GM23338 (cell line): ENCODE measurements around the gene RAMP3. TPM values are rescaled to one million over a fixed set of nuclear protein-coding genes. Genes with fewer than 3 reads are reported as not detected.

ENCODE experiments used
- ATAC-seq: fragments of 200-7000 bp; cut with Tn5 transposase; 3 replicates; pipeline ENCODE4 v1.9.1; 2020
- DNase-seq: peaks from one replicate; pipeline ENCODE4 v3.0.0-alpha.2; 2015; ENCODE audit warnings: low spot score
- H2AFZ ChIP-seq: fragments of 200-600 bp; sonication (generic); 2 replicates; pipeline ENCODE4 v1.8.0; 2016; ENCODE audit warnings: antibody characterized with exemption, mild to moderate bottlenecking, moderate library complexity
- H3F3A ChIP-seq: fragments of 200-600 bp; sonication (generic); replicated peaks from 2 replicates; pipeline ENCODE4 v1.8.0; 2017; ENCODE audit warnings: antibody characterized with exemption, mixed run types, low read depth
- H3K27ac ChIP-seq: fragments of 200-600 bp; sonication (generic); 2 replicates; pipeline ENCODE4 v1.6.1; 2016; ENCODE audit warnings: low read depth
- H3K27me3 ChIP-seq: fragments of 200-600 bp; sonication (generic); 2 replicates; pipeline ENCODE4 v1.8.0; 2016; ENCODE audit warnings: mild to moderate bottlenecking, mixed run types, moderate library complexity; ENCODE audit not compliant: insufficient read depth
- H3K36me3 ChIP-seq: fragments of 200-600 bp; sonication (generic); 2 replicates; pipeline ENCODE4 v1.8.0; 2016; ENCODE audit warnings: mild to moderate bottlenecking; ENCODE audit not compliant: insufficient read depth
- H3K4me1 ChIP-seq: fragments of 200-600 bp; sonication (generic); 2 replicates; pipeline ENCODE4 v1.8.0; 2016; ENCODE audit warnings: mild to moderate bottlenecking, moderate library complexity; ENCODE audit not compliant: insufficient read depth
- H3K4me2 ChIP-seq: fragments of 200-600 bp; sonication (generic); 2 replicates; pipeline ENCODE4 v1.7.1; 2017; ENCODE audit warnings: mixed run types
- H3K4me3 ChIP-seq: fragments of 200-600 bp; sonication (generic); 2 replicates; pipeline ENCODE4 v1.6.1; 2016; ENCODE audit warnings: mixed run types
- H3K79me2 ChIP-seq: fragments of 200-600 bp; sonication (generic); replicated peaks from 2 replicates; pipeline ENCODE4 v1.8.0; 2017; ENCODE audit warnings: mild to moderate bottlenecking; ENCODE audit not compliant: insufficient read depth
- H3K9me2 ChIP-seq: fragments of 200-600 bp; sonication (generic); 2 replicates; pipeline ENCODE4 v1.8.0; 2017; ENCODE audit not compliant: insufficient read depth
- H4K20me1 ChIP-seq: fragments of 200-600 bp; sonication (generic); replicated peaks from 2 replicates; pipeline ENCODE4 v1.8.0; 2017; ENCODE audit warnings: mild to moderate bottlenecking; ENCODE audit not compliant: insufficient read depth
- H3K27ac Mint-ChIP-seq: 2 replicates; pipeline ENCODE4 v1.8.0; 2020; ENCODE audit warnings: inconsistent platforms, mild to moderate bottlenecking, moderate library complexity, mixed read lengths
- H3K27me3 Mint-ChIP-seq: 3 replicates; pipeline ENCODE4 v1.8.0; 2022; ENCODE audit warnings: low read depth, mild to moderate bottlenecking, moderate library complexity, mixed read lengths, inconsistent platforms; ENCODE audit not compliant: insufficient read depth, poor library complexity
- H3K36me3 Mint-ChIP-seq: 3 replicates; pipeline ENCODE4 v1.8.0; 2021; ENCODE audit warnings: low read depth, mild to moderate bottlenecking, inconsistent platforms, moderate library complexity, mixed read lengths
- H3K4me1 Mint-ChIP-seq: 3 replicates; pipeline ENCODE4 v1.8.0; 2020; ENCODE audit warnings: mild to moderate bottlenecking, inconsistent platforms, mixed read lengths
- H3K4me3 Mint-ChIP-seq: 3 replicates; pipeline ENCODE4 v1.8.0; 2021; ENCODE audit warnings: moderate library complexity, mild to moderate bottlenecking, inconsistent platforms, mixed read lengths
- H3K9me3 Mint-ChIP-seq: 3 replicates; pipeline ENCODE4 v1.8.0; 2020; ENCODE audit warnings: moderate library complexity, mild to moderate bottlenecking, inconsistent platforms, mixed read lengths
- CREB1 ChIP-seq: fragments of 250-450 bp; sonication (Bioruptor Pico); IDR thresholded peaks from 2 replicates; pipeline ENCODE4 v1.5.0; 2020; ENCODE audit warnings: low read depth, mild to moderate bottlenecking, moderate library complexity
- ETS1 ChIP-seq: IDR thresholded peaks from 2 replicates; pipeline ENCODE4 v1.6.1; 2016; ENCODE audit warnings: antibody characterized with exemption
- EZH2 ChIP-seq: fragments of 200-600 bp; sonication (generic); IDR thresholded peaks from one replicate; pipeline ENCODE4 v1.8.0; 2017; ENCODE audit warnings: antibody characterized with exemption, mild to moderate bottlenecking, low read depth; ENCODE audit not compliant: unreplicated experiment
- EZH2phosphoT487 ChIP-seq: fragments of 200-600 bp; sonication (generic); IDR thresholded peaks from one replicate; pipeline ENCODE4 v1.8.1; 2018; ENCODE audit warnings: antibody characterized with exemption; ENCODE audit not compliant: unreplicated experiment
- JUNB ChIP-seq: IDR thresholded peaks from one replicate; pipeline ENCODE4 v1.6.1; 2016; ENCODE audit warnings: antibody characterized with exemption; ENCODE audit not compliant: unreplicated experiment
- NANOG ChIP-seq: IDR thresholded peaks from 2 replicates; pipeline ENCODE4 v1.6.1; 2016; ENCODE audit warnings: antibody characterized with exemption, borderline replicate concordance
- POLR2AphosphoS5 ChIP-seq: IDR thresholded peaks from 2 replicates; pipeline ENCODE4 v1.6.1; 2016; ENCODE audit warnings: antibody characterized with exemption, low read depth
- REST ChIP-seq: IDR thresholded peaks from one replicate; pipeline ENCODE4 v1.6.1; 2018; ENCODE audit warnings: antibody characterized with exemption; ENCODE audit not compliant: unreplicated experiment
- STAT1 ChIP-seq: IDR thresholded peaks from one replicate; pipeline ENCODE4 v1.6.1; 2016; ENCODE audit warnings: antibody characterized with exemption; ENCODE audit not compliant: unreplicated experiment
- ZNF114 ChIP-seq: fragments of 250-450 bp; sonication (Bioruptor Pico); IDR thresholded peaks from 2 replicates; pipeline ENCODE4 v1.5.0; 2020; ENCODE audit warnings: mild to moderate bottlenecking, moderate library complexity
- ZNF331 ChIP-seq: fragments of 250-450 bp; sonication (Bioruptor Pico); IDR thresholded peaks from 2 replicates; pipeline ENCODE4 v1.5.0; 2020; ENCODE audit warnings: low read depth, mild to moderate bottlenecking, moderate library complexity
- polyA plus RNA-seq: library from polyadenylated mRNA; unstranded; fragments of >200 nt; fragmentation: Nextera tagmentation; extraction: Ambion mirVana; gene quantifications from 2 replicates; pipeline ENCODE4 v1.2.1, GENCODE V29; 2016
- total RNA-seq: library from RNA; depleted of rRNA; stranded (reverse); fragments of >200 nt; shearing (Covaris generic); gene quantifications from 2 replicates; pipeline ENCODE4 v1.2.3, GENCODE V29; 2014
- TF ChIP-seq, protein P1 (sequence below), 2 experiments: fragments of 200-600 bp in 1 of 2; sonication (generic) in 1 of 2; conservative IDR thresholded peaks; 2 replicates each; pipeline versions ENCODE4 v1.5.1 to v1.6.1; 2016 to 2017; ENCODE audit warnings: antibody characterized with exemption in 2 of 2, low read depth in 2 of 2, mild to moderate bottlenecking in 2 of 2, moderate library complexity in 1 of 2
- TF ChIP-seq, protein P2 (sequence below): fragments of 250-450 bp; sonication (Bioruptor Pico); IDR thresholded peaks from 2 replicates; pipeline ENCODE4 v1.5.0; 2020; ENCODE audit warnings: mild to moderate bottlenecking, moderate library complexity

Gene RAMP3
- total and polyA plus RNA-seq, 2 experiments from 2014 or later = 1.1 to 4.6 TPM

DNA sequence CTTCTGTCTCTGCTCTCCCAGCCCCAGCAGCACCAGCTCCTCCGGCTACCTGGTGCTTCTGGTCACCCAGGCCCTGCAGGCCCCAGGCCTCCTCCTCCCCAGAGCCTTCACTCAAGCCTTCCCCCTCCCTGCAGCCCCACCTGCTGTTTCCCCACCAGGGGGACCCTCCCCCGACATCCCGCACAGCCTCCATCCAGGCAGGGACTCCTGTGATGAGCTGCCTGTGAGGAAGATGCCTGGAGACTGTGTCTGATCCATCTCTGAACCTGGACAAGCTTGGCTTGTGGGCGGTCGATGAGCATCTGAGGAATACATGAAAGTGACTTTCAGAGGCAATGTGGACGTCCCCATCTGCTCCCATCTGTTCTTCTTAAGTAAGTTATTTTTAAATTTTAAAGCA lies 45.0 kb downstream of the RAMP3 start:
- H3F3A ChIP-seq = no peaks in the 10 kb centered on the region
- Mint-ChIP-seq H3K4me1 (peaks cover 4% of the 10 kb centered on the region; the same call in 2 of the 3 replicates), H3K27ac (no peak overlapping the region), H3K4me3 (no peak overlapping the region), H3K36me3 (no peaks in the 10 kb centered on the region), H3K27me3 (peaks cover 3% of the 10 kb centered on the region), H3K9me3 (no peaks in the 10 kb centered on the region)
- TF ChIP-seq ZNF331 (CRISPR knock-in tag) (no peak), POLR2AphosphoS5 (no peak), ETS1 (no peak), STAT1 (no peak), REST (no peak), CREB1 (CRISPR knock-in tag) (no peak), EZH2phosphoT487 (no peak), ZNF114 (CRISPR knock-in tag) (no peak), NANOG (no peak), EZH2 (no peak), JUNB (no peak)
- TF ChIP-seq, protein P1, sequence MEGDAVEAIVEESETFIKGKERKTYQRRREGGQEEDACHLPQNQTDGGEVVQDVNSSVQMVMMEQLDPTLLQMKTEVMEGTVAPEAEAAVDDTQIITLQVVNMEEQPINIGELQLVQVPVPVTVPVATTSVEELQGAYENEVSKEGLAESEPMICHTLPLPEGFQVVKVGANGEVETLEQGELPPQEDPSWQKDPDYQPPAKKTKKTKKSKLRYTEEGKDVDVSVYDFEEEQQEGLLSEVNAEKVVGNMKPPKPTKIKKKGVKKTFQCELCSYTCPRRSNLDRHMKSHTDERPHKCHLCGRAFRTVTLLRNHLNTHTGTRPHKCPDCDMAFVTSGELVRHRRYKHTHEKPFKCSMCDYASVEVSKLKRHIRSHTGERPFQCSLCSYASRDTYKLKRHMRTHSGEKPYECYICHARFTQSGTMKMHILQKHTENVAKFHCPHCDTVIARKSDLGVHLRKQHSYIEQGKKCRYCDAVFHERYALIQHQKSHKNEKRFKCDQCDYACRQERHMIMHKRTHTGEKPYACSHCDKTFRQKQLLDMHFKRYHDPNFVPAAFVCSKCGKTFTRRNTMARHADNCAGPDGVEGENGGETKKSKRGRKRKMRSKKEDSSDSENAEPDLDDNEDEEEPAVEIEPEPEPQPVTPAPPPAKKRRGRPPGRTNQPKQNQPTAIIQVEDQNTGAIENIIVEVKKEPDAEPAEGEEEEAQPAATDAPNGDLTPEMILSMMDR (conservative IDR thresholded peaks at IDR 0.05; ENCODE audit: low read depth in 2 of 2) = no peak
- TF ChIP-seq, protein P2, sequence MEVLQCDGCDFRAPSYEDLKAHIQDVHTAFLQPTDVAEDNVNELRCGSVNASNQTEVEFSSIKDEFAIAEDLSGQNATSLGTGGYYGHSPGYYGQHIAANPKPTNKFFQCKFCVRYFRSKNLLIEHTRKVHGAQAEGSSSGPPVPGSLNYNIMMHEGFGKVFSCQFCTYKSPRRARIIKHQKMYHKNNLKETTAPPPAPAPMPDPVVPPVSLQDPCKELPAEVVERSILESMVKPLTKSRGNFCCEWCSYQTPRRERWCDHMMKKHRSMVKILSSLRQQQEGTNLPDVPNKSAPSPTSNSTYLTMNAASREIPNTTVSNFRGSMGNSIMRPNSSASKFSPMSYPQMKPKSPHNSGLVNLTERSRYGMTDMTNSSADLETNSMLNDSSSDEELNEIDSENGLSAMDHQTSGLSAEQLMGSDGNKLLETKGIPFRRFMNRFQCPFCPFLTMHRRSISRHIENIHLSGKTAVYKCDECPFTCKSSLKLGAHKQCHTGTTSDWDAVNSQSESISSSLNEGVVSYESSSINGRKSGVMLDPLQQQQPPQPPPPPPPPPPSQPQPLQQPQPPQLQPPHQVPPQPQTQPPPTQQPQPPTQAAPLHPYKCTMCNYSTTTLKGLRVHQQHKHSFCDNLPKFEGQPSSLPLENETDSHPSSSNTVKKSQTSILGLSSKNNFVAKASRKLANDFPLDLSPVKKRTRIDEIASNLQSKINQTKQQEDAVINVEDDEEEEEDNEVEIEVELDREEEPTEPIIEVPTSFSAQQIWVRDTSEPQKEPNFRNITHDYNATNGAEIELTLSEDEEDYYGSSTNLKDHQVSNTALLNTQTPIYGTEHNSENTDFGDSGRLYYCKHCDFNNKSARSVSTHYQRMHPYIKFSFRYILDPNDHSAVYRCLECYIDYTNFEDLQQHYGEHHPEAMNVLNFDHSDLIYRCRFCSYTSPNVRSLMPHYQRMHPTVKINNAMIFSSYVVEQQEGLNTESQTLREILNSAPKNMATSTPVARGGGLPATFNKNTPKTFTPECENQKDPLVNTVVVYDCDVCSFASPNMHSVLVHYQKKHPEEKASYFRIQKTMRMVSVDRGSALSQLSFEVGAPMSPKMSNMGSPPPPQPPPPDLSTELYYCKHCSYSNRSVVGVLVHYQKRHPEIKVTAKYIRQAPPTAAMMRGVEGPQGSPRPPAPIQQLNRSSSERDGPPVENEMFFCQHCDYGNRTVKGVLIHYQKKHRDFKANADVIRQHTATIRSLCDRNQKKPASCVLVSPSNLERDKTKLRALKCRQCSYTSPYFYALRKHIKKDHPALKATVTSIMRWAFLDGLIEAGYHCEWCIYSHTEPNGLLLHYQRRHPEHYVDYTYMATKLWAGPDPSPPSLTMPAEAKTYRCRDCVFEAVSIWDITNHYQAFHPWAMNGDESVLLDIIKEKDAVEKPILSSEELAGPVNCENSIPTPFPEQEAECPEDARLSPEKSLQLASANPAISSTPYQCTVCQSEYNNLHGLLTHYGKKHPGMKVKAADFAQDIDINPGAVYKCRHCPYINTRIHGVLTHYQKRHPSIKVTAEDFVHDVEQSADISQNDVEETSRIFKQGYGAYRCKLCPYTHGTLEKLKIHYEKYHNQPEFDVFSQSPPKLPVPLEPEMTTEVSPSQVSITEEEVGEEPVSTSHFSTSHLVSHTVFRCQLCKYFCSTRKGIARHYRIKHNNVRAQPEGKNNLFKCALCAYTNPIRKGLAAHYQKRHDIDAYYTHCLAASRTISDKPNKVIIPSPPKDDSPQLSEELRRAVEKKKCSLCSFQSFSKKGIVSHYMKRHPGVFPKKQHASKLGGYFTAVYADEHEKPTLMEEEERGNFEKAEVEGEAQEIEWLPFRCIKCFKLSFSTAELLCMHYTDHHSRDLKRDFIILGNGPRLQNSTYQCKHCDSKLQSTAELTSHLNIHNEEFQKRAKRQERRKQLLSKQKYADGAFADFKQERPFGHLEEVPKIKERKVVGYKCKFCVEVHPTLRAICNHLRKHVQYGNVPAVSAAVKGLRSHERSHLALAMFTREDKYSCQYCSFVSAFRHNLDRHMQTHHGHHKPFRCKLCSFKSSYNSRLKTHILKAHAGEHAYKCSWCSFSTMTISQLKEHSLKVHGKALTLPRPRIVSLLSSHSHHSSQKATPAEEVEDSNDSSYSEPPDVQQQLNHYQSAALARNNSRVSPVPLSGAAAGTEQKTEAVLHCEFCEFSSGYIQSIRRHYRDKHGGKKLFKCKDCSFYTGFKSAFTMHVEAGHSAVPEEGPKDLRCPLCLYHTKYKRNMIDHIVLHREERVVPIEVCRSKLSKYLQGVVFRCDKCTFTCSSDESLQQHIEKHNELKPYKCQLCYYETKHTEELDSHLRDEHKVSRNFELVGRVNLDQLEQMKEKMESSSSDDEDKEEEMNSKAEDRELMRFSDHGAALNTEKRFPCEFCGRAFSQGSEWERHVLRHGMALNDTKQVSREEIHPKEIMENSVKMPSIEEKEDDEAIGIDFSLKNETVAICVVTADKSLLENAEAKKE = no peak
- no peaks in the 10 kb centered on the region for H3K4me1 ChIP-seq
- H3K79me2 ChIP-seq = no peaks in the 10 kb centered on the region
- no peaks in the 10 kb centered on the region for H3K27me3 ChIP-seq
- H4K20me1 ChIP-seq = no peaks in the 10 kb centered on the region
- no peaks in the 10 kb centered on the region for H3K36me3 ChIP-seq
- no peaks in the 10 kb centered on the region for H3K9me2 ChIP-seq
- ATAC-seq (peak; percentile 74), DNase-seq (no peak)
- H3K4me2 ChIP-seq = no peak overlapping the region
- H3K27ac ChIP-seq = no peak overlapping the region
- no peak overlapping the region; the same call in 1 of the 2 replicates for H2AFZ ChIP-seq
- no peak overlapping the region for H3K4me3 ChIP-seq
